HG03108 (cell line): ENCODE data around the gene TECPR2.

Experiments used
- ATAC-seq: cut with Tn5 transposase; IDR thresholded peaks from one replicate; pipeline ENCODE4 v1.9.1; 2021; ENCODE audit warnings: moderate library complexity; ENCODE audit not compliant: unreplicated experiment

Gene TECPR2

GRCh38 chr14:102424520-102424919 lies 61.8 kb downstream of the TECPR2 start:
- ATAC-seq, result no peak

GRCh38 chr14:102424923-102425322 lies 62.2 kb downstream of the TECPR2 start:
- ATAC-seq, result no peak

- no peak for ATAC-seq
Measured at GRCh38 chr14:102426796-102427195, 64.1 kb downstream of the TECPR2 start.

GRCh38 chr14:102427642-102428041 lies 64.9 kb downstream of the TECPR2 start:
- no peak for ATAC-seq

- no peak for ATAC-seq
Measured at GRCh38 chr14:102430212-102430908, 67.6 kb downstream of the TECPR2 start.

- no peak for ATAC-seq
Measured at GRCh38 chr14:102431751-102432150, 69.0 kb downstream of the TECPR2 start.

GRCh38 chr14:102434647-102435175 lies 72.0 kb downstream of the TECPR2 start:
- ATAC-seq, result no peak

- no peak for ATAC-seq
Measured at GRCh38 chr14:102437997-102438915, 75.5 kb downstream of the TECPR2 start.

- no peak for ATAC-seq
Measured at GRCh38 chr14:102439556-102439955, 76.8 kb downstream of the TECPR2 start.

- ATAC-seq, result no peak
Measured at GRCh38 chr14:102440392-102440791, 77.7 kb downstream of the TECPR2 start.

GRCh38 chr14:102442241-102443211 lies 79.8 kb downstream of the TECPR2 start:
- no peak for ATAC-seq

GRCh38 chr14:102445066-102445465 lies 82.3 kb downstream of the TECPR2 start:
- no peak for ATAC-seq

GRCh38 chr14:102445641-102446040 lies 82.9 kb downstream of the TECPR2 start:
- no peak for ATAC-seq

GRCh38 chr14:102450206-102451063 lies 87.7 kb downstream of the TECPR2 start:
- no peak for ATAC-seq

GRCh38 chr14:102451064-102451352 lies 88.3 kb downstream of the TECPR2 start:
- ATAC-seq, result no peak

- no peak for ATAC-seq
Measured at GRCh38 chr14:102452302-102452701, 89.6 kb downstream of the TECPR2 start.

GRCh38 chr14:102454711-102455110 lies 92.0 kb downstream of the TECPR2 start:
- no peak for ATAC-seq

- no peak for ATAC-seq
Measured at GRCh38 chr14:102457509-102457908, 94.8 kb downstream of the TECPR2 start.

GRCh38 chr14:102461490-102462338 lies 99.0 kb downstream of the TECPR2 start:
- no peak for ATAC-seq
